Ascending aorta (tissue), 2 donors: ENCODE results near the gene AOPEP. TPM values are rescaled to one million over a fixed set of nuclear protein-coding genes. Genes with fewer than 3 reads are reported as not detected.
"Not testable (repeated sequence)": the region's sequence is repeated elsewhere in the genome, so short reads cannot be mapped to it uniquely, and the experiment has no call there.

Source experiments
- DNase-seq, 2 donors: peaks; one replicate each; pipeline ENCODE4 v3.0.0-alpha.2; 2019; ENCODE audit warnings: low spot score in 2 of 2
- H3K27ac ChIP-seq, 2 donors: fragments of 200-600 bp; sonication (generic); one replicate each; pipeline ENCODE4 v1.5.1; 2016 to 2017; ENCODE audit warnings: mild to moderate bottlenecking in 1 of 2
- H3K27me3 ChIP-seq: fragments of 200-600 bp; sonication (generic); one replicate; pipeline ENCODE4 v1.5.1; 2017
- H3K36me3 ChIP-seq, 2 donors: fragments of 200-600 bp; sonication (generic); one replicate each; pipeline ENCODE4 v1.5.1; 2016
- H3K4me1 ChIP-seq, 2 donors: fragments of 200-600 bp; sonication (generic); one replicate each; pipeline ENCODE4 v1.5.1; 2016 to 2017; ENCODE audit warnings: mild to moderate bottlenecking in 1 of 2
- H3K4me3 ChIP-seq, 2 donors: fragments of 200-600 bp; sonication (generic); one replicate each; pipeline ENCODE4 v1.5.1; 2016 to 2017; ENCODE audit warnings: mild to moderate bottlenecking in 1 of 2
- H3K9me3 ChIP-seq, 2 donors: fragments of 200-600 bp; sonication (generic); one replicate each; pipeline ENCODE4 v1.5.1; 2016
- intact Hi-C: fragments of 100-400 bp; cut with DNase I; formaldehyde crosslinking; loops from one replicate; pipeline ENCODE4 v1.15.1; 2023
- total RNA-seq: library from RNA; depleted of rRNA; stranded (reverse); fragments of >200 nt; gene quantifications from one replicate; pipeline ENCODE4 v1.1.0, GENCODE V29; 2016
- TF ChIP-seq, protein P1 (sequence below), 3 experiments: fragments of 200-600 bp in 2 of 3; fragments of 450-650 bp in 1 of 3; sonication (generic) in 2 of 3; IDR thresholded peaks; one replicate each; pipeline ENCODE4 v1.5.1; 2016 to 2019; ENCODE audit warnings: antibody characterized with exemption in 3 of 3, mild to moderate bottlenecking in 1 of 3, moderate library complexity in 1 of 3

The AOPEP gene
- total RNA-seq, 1 donor from 2014 or later, result 333 TPM

DNA sequence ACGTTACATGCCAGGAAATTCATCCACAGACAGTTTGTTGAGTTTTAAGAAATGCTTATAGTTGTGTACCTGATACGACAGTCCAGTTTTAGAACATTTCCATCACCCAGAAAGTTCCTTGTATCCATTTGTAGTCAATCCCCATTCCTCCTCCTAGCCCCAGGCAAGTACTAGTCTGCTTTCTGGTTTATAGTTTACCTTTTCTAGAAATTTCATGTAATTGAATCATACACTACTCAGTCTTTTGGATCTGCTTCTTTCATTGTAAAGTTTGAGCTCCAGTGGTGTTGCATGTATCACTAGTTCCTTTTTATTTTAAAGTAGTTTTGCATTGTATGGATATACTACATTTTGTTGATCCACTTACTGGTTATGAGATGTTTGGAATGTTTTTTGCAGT, 291.2 kb downstream of the AOPEP start:
- peak overlapping the region; percentile 20 to 53 for H3K4me3 ChIP-seq
- peaks cover 22 to 80% of the 10 kb centered on the region in 2 donors for H3K4me1 ChIP-seq
- TF ChIP-seq, protein P1, sequence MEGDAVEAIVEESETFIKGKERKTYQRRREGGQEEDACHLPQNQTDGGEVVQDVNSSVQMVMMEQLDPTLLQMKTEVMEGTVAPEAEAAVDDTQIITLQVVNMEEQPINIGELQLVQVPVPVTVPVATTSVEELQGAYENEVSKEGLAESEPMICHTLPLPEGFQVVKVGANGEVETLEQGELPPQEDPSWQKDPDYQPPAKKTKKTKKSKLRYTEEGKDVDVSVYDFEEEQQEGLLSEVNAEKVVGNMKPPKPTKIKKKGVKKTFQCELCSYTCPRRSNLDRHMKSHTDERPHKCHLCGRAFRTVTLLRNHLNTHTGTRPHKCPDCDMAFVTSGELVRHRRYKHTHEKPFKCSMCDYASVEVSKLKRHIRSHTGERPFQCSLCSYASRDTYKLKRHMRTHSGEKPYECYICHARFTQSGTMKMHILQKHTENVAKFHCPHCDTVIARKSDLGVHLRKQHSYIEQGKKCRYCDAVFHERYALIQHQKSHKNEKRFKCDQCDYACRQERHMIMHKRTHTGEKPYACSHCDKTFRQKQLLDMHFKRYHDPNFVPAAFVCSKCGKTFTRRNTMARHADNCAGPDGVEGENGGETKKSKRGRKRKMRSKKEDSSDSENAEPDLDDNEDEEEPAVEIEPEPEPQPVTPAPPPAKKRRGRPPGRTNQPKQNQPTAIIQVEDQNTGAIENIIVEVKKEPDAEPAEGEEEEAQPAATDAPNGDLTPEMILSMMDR (IDR thresholded peaks at IDR 0.05), result no peak
- no peaks in the 10 kb centered on the region for H3K27me3 ChIP-seq
- no peaks in the 10 kb centered on the region for H3K9me3 ChIP-seq
- peak overlapping the region; percentile 99 to 100 for H3K27ac ChIP-seq
- no peak for DNase-seq
- intact Hi-C loops, result no loop called here
- H3K36me3 ChIP-seq, result peaks cover 29 to 44% of the 10 kb centered on the region in 2 donors

GRCh38 chr9:95018099-95018936, 291.8 kb downstream of the AOPEP start:
- peaks cover 24 to 83% of the 10 kb centered on the region in 2 donors for H3K4me1 ChIP-seq
- H3K4me3 ChIP-seq, result peak overlapping the region; percentile 24 to 53
- TF ChIP-seq, protein P1 (IDR thresholded peaks at IDR 0.05), result no peak
- no peaks in the 10 kb centered on the region for H3K27me3 ChIP-seq
- peak in 1 of 2 donors; percentile 81 for DNase-seq
- H3K27ac ChIP-seq, result peak overlapping the region; percentile 99 to 100
- peaks cover 29 to 47% of the 10 kb centered on the region in 2 donors for H3K36me3 ChIP-seq
- intact Hi-C loops, result no loop called here
- H3K9me3 ChIP-seq, result no peaks in the 10 kb centered on the region

DNA sequence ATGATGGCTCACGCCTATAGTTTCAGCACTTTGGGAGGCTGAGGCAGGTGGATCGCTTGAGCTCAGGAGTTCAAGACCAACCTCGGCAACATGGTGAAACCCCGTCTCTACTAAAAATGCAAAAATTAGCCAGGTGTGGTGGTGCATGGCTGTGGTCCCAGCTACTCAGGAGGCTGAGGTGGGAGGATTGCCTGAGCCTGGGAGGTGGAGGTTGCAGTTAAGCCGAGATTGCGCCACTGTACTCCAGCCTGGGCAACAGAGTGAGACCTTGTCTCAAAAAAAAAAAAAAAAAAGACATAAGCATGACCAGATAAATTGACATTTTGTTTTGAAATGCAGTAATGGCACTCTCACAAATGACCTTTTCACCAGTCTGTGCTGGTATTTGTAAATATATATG, 294.1 kb downstream of the AOPEP start:
- H3K36me3 ChIP-seq, result peaks cover 25 to 47% of the 10 kb centered on the region in 2 donors
- not testable (repeated sequence) for H3K9me3 ChIP-seq, DNase-seq, H3K27me3 ChIP-seq
- peaks cover 22 to 83% of the 10 kb centered on the region in 2 donors for H3K4me1 ChIP-seq
- H3K4me3 ChIP-seq, result peak overlapping the region in 1 of 2 donors; percentile 6
- intact Hi-C loops, result loop anchor here (5.0 kb wide), 1 partner anchor 218 kb away; no protein-coding TSS in a partner anchor
- H3K27ac ChIP-seq, result peak overlapping the region; percentile 99 to 100

- no peak for DNase-seq
- peak overlapping the region; percentile 81 to 99 for H3K27ac ChIP-seq
- peaks cover 22 to 80% of the 10 kb centered on the region in 2 donors for H3K4me1 ChIP-seq
- peak overlapping the region in 1 of 2 donors; percentile 6 for H3K4me3 ChIP-seq
- TF ChIP-seq, protein P1 (IDR thresholded peaks at IDR 0.05), result no peak
- H3K27me3 ChIP-seq, result no peaks in the 10 kb centered on the region
- peaks cover 25 to 45% of the 10 kb centered on the region in 2 donors for H3K36me3 ChIP-seq
- no peaks in the 10 kb centered on the region for H3K9me3 ChIP-seq
- intact Hi-C loops, result loop anchor here (5.0 kb wide), 1 partner anchor 219 kb away; no protein-coding TSS in a partner anchor
These were observed 294.8 kb downstream of the AOPEP start for GRCh38 chr9:95021166-95021886.

DNA sequence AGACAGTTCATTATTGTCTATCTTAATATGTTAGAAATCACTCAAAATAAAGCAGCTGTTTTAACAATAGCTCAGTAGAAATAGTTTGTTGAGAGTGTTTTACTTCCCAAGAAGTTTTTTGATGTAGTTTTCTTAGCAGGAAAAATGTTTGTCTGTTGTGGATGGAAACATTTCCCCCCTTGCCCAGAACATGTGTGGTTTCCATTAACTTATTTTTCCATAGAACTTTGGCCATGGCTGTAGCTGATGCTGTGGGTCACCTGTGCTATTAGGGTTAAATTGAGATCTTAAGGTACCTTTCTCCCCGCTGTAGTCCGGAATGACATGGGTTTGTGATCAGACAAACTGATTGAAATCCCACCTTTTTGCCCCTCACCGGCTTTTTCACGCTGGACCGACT, 296.2 kb downstream of the AOPEP start:
- H3K4me3 ChIP-seq, result peak overlapping the region; percentile 6 to 11
- H3K27ac ChIP-seq, result peak overlapping the region; percentile 81 to 99
- H3K4me1 ChIP-seq, result peaks cover 22 to 85% of the 10 kb centered on the region in 2 donors
- intact Hi-C loops, result loop anchor here (5.0 kb wide), 1 partner anchor 220 kb away; no protein-coding TSS in a partner anchor
- no peak for DNase-seq
- TF ChIP-seq, protein P1 (IDR thresholded peaks at IDR 0.05), result no peak
- H3K27me3 ChIP-seq, result no peaks in the 10 kb centered on the region
- peaks cover 15 to 32% of the 10 kb centered on the region in 2 donors for H3K36me3 ChIP-seq
- no peaks in the 10 kb centered on the region for H3K9me3 ChIP-seq
